ENCODE results near the gene TCL1A.

TCL1A gene

DNA sequence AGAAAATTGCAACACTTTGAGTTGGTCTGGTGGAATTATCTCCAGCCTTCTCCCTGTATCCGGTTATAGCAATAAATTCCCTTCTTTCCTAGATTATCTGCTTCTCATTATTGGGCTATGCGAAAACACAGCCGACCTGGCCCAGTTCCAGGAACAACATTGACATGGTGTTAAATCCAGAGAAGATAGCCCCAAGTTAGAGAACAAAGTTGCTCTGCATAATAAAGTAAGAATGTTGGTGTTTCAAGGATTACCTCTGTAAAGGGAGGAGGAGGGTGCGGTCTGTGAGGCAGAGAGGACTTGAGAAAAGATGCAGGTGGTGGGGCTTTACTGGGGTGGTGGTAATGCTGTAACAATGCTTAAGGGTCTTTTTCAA lies 12.1 kb downstream of the TCL1A start:
- no peaks in the 10 kb centered on the region for H3K9me3 ChIP-seq (replicated peaks in 1 of 2; ENCODE audit: control insufficient read depth in 2 of 2, insufficient read depth in 1 of 2, low read depth in 1 of 2, low read length in 2 of 2)
- no peaks in the 10 kb centered on the region for H3K4me1 ChIP-seq (ENCODE audit: control insufficient read depth in 2 of 2, insufficient read depth in 1 of 2, low read depth in 1 of 2, low read length in 2 of 2)
- no peak overlapping the region for H3K4me3 ChIP-seq (ENCODE audit: low read length in 2 of 2)
- no peaks in the 10 kb centered on the region for H3K79me1 ChIP-seq (ENCODE audit: low read depth, low read length)
- no peak overlapping the region for H3K18ac ChIP-seq (ENCODE audit: low read length)
- H3K27ac ChIP-seq (replicated peaks; ENCODE audit: low read length) = no peak overlapping the region
- no peak overlapping the region for H2AFZ ChIP-seq (ENCODE audit: low read length)
- H2BK12ac ChIP-seq (ENCODE audit: low read length) = no peak overlapping the region
- no CpG with 5 or more reads among the region's 4 CpGs for WGBS, 2 donors (ENCODE audit: extremely low coverage in 2 of 2, insufficient read length in 2 of 2, insufficient replicate concordance in 1 of 2)
- H3K9ac ChIP-seq (ENCODE audit: low read depth, low read length, poor library complexity) = no peak overlapping the region
- H2AK5ac ChIP-seq (ENCODE audit: low read depth, low read length) = no peak overlapping the region
- H2BK5ac ChIP-seq (ENCODE audit: low read length) = no peak overlapping the region
- H2BK15ac ChIP-seq (ENCODE audit: low read length) = no peak overlapping the region
- H3K27me3 ChIP-seq (ENCODE audit: control insufficient read depth in 3 of 3, insufficient read depth in 3 of 3, low read depth in 1 of 3, low read length in 3 of 3) = peaks cover 0 to 2% (median 0%) of the 10 kb centered on the region in 3 experiments
- H2BK120ac ChIP-seq (ENCODE audit: low read depth, low read length) = no peak overlapping the region
- no peak overlapping the region for H4K8ac ChIP-seq (ENCODE audit: low read depth, low read length)
- no peak overlapping the region for H3K23ac ChIP-seq (ENCODE audit: low read depth, low read length, poor library complexity)
- H4K91ac ChIP-seq (ENCODE audit: low read depth, low read length, poor library complexity) = no peak overlapping the region
- DNase-seq (ENCODE audit: low spot score) = no peak
- no peak overlapping the region for H3K14ac ChIP-seq (ENCODE audit: low read length)
- no peaks in the 10 kb centered on the region for H3K36me3 ChIP-seq (replicated peaks in 1 of 2; ENCODE audit: control insufficient read depth in 2 of 2, insufficient read depth in 2 of 2, low read length in 2 of 2)
- no peak overlapping the region for H3K4ac ChIP-seq (ENCODE audit: low read length)
- no peak overlapping the region for H3K4me2 ChIP-seq (ENCODE audit: insufficient read depth, low read length, poor library complexity, severe bottlenecking)

DNA sequence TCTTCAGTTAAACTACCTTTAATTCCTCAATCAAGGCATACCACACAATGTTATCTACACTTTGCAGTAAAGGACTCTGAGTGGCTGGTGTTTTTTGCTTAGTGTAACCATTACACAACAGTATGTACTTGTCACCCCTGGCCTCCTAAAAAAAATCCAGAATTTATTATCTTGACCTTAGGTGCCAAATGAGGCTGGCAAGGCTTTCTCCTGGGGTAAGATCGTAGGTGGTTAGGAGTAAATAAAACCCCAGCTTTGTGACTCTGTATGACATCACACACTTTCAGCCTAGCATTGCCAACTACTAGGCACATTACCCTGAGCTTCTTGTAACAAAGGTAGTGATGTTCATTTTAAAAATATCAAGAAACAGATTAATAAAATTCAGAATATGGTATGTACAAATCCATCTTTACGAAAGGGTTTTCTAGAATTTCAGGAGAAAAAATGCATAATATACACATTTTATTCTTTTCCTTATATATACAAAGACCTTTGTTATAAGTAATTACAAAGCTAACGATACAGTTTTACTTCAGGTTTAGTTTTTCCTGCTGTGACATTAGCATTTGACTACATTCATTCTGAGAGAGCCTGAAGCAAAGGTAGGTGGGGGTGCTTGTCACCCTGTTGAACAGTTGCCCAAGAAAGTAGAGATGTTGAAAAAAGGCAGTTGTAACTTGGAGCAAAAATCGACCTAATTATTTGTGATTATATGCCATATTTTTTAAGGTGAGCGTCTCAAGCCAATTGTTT lies 13.5 kb downstream of the TCL1A start:
- WGBS, 2 donors (ENCODE audit: extremely low coverage in 2 of 2, insufficient read length in 2 of 2, insufficient replicate concordance in 1 of 2) = no CpG with 5 or more reads among the region's 5 CpGs
- H3K9me3 ChIP-seq (replicated peaks in 1 of 2; ENCODE audit: control insufficient read depth in 2 of 2, insufficient read depth in 1 of 2, low read depth in 1 of 2, low read length in 2 of 2) = no peaks in the 10 kb centered on the region

DNA sequence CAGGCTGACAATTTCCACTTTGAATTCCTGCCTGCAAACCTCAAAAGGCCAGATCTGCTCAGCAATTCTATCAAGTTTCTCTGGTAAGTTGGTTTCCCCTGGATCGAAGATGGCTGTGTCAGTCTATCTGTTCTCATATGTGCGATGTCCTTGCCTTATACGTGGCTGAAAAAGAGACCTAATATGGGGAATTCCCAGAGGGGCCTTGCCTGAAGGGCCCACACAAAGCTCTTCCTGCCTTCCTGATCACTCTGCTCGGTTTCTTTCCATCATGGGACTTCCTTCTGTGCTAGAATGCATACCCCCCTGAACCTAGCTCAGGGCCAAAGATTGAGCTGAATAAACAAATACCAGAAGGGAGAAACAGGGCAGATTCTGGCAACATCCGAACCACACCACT lies 14.5 kb downstream of the TCL1A start:
- Histone ChIP-seq H3K23ac (ENCODE audit: low read depth, low read length, poor library complexity) (no peak overlapping the region), H2BK15ac (ENCODE audit: low read length) (no peak overlapping the region), H3K27me3 (ENCODE audit: control insufficient read depth in 3 of 3, insufficient read depth in 3 of 3, low read depth in 1 of 3, low read length in 3 of 3) (peaks cover 0 to 2% (median 0%) of the 10 kb centered on the region in 3 experiments), H3K4me3 (ENCODE audit: low read length in 2 of 2) (no peak overlapping the region), H3K18ac (ENCODE audit: low read length) (no peak overlapping the region), H3K27ac (replicated peaks; ENCODE audit: low read length) (no peak overlapping the region), H3K14ac (ENCODE audit: low read length) (no peak overlapping the region), H2AFZ (ENCODE audit: low read length) (no peak overlapping the region), H3K9me3 (replicated peaks in 1 of 2; ENCODE audit: control insufficient read depth in 2 of 2, insufficient read depth in 1 of 2, low read depth in 1 of 2, low read length in 2 of 2) (no peaks in the 10 kb centered on the region), H4K91ac (ENCODE audit: low read depth, low read length, poor library complexity) (no peak overlapping the region), H3K9ac (ENCODE audit: low read depth, low read length, poor library complexity) (no peak overlapping the region), H4K8ac (ENCODE audit: low read depth, low read length) (no peak overlapping the region), H3K4ac (ENCODE audit: low read length) (no peak overlapping the region), H2BK120ac (ENCODE audit: low read depth, low read length) (no peak overlapping the region), H3K4me2 (ENCODE audit: insufficient read depth, low read length, poor library complexity, severe bottlenecking) (no peak overlapping the region), H2BK12ac (ENCODE audit: low read length) (no peak overlapping the region), H2AK5ac (ENCODE audit: low read depth, low read length) (no peak overlapping the region), H3K79me1 (ENCODE audit: low read depth, low read length) (no peaks in the 10 kb centered on the region), H3K4me1 (ENCODE audit: control insufficient read depth in 2 of 2, insufficient read depth in 1 of 2, low read depth in 1 of 2, low read length in 2 of 2) (no peaks in the 10 kb centered on the region), H2BK5ac (ENCODE audit: low read length) (no peak overlapping the region), H3K36me3 (replicated peaks in 1 of 2; ENCODE audit: control insufficient read depth in 2 of 2, insufficient read depth in 2 of 2, low read length in 2 of 2) (no peaks in the 10 kb centered on the region)
- WGBS, 2 donors (ENCODE audit: extremely low coverage in 2 of 2, insufficient read length in 2 of 2, insufficient replicate concordance in 1 of 2) = no CpG with 5 or more reads among the region's 5 CpGs
- DNase-seq (ENCODE audit: low spot score) = no peak

More for the DNA sequence above, 13.5 kb downstream of the TCL1A start:
- no peak overlapping the region for H4K8ac ChIP-seq (ENCODE audit: low read depth, low read length)
- no peak overlapping the region for H2BK5ac ChIP-seq (ENCODE audit: low read length)
- H3K14ac ChIP-seq (ENCODE audit: low read length) = no peak overlapping the region
- no peak overlapping the region for H3K4ac ChIP-seq (ENCODE audit: low read length)
- DNase-seq (ENCODE audit: low spot score) = no peak
- no peak overlapping the region for H2AK5ac ChIP-seq (ENCODE audit: low read depth, low read length)
- H3K4me2 ChIP-seq (ENCODE audit: insufficient read depth, low read length, poor library complexity, severe bottlenecking) = no peak overlapping the region
- no peak overlapping the region for H3K18ac ChIP-seq (ENCODE audit: low read length)
- no peaks in the 10 kb centered on the region for H3K36me3 ChIP-seq (replicated peaks in 1 of 2; ENCODE audit: control insufficient read depth in 2 of 2, insufficient read depth in 2 of 2, low read length in 2 of 2)
- no peak overlapping the region for H3K23ac ChIP-seq (ENCODE audit: low read depth, low read length, poor library complexity)
- no peak overlapping the region for H2BK120ac ChIP-seq (ENCODE audit: low read depth, low read length)
- H3K79me1 ChIP-seq (ENCODE audit: low read depth, low read length) = no peaks in the 10 kb centered on the region
- no peak overlapping the region for H2BK12ac ChIP-seq (ENCODE audit: low read length)
- H4K91ac ChIP-seq (ENCODE audit: low read depth, low read length, poor library complexity) = no peak overlapping the region
- no peak overlapping the region for H2AFZ ChIP-seq (ENCODE audit: low read length)
- peaks cover 0 to 2% (median 0%) of the 10 kb centered on the region in 3 experiments for H3K27me3 ChIP-seq (ENCODE audit: control insufficient read depth in 3 of 3, insufficient read depth in 3 of 3, low read depth in 1 of 3, low read length in 3 of 3)
- H3K4me1 ChIP-seq (ENCODE audit: control insufficient read depth in 2 of 2, insufficient read depth in 1 of 2, low read depth in 1 of 2, low read length in 2 of 2) = no peaks in the 10 kb centered on the region
- H3K27ac ChIP-seq (replicated peaks; ENCODE audit: low read length) = no peak overlapping the region
- no peak overlapping the region for H2BK15ac ChIP-seq (ENCODE audit: low read length)
- H3K4me3 ChIP-seq (ENCODE audit: low read length in 2 of 2) = no peak overlapping the region
- no peak overlapping the region for H3K9ac ChIP-seq (ENCODE audit: low read depth, low read length, poor library complexity)

DNA sequence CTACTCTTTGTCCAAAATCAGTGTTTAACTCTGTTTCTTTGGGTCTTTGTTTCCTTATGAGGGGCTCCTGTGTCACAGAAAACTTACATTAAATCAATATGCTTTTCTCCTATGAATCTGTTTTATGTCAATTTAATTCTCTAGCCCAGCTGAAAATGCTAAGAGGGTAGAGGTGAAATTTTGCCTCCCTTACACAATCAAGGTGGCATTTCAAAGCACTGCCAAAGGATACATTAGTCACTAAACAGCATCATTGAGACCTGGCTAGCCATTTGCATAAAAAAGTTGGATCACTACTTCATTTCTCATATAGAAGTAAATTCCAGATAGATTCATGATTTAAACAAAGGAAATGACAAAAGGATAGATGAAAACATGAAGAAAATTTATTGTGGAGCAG lies 15.6 kb downstream of the TCL1A start:
- Histone ChIP-seq H3K9ac (ENCODE audit: low read depth, low read length, poor library complexity) (no peak overlapping the region), H3K4me2 (ENCODE audit: insufficient read depth, low read length, poor library complexity, severe bottlenecking) (no peak overlapping the region), H2BK120ac (ENCODE audit: low read depth, low read length) (no peak overlapping the region), H3K4me1 (ENCODE audit: control insufficient read depth in 2 of 2, insufficient read depth in 1 of 2, low read depth in 1 of 2, low read length in 2 of 2) (no peaks in the 10 kb centered on the region), H3K18ac (ENCODE audit: low read length) (no peak overlapping the region), H4K91ac (ENCODE audit: low read depth, low read length, poor library complexity) (no peak overlapping the region), H3K23ac (ENCODE audit: low read depth, low read length, poor library complexity) (no peak overlapping the region), H3K36me3 (replicated peaks in 1 of 2; ENCODE audit: control insufficient read depth in 2 of 2, insufficient read depth in 2 of 2, low read length in 2 of 2) (no peaks in the 10 kb centered on the region), H3K9me3 (replicated peaks in 1 of 2; ENCODE audit: control insufficient read depth in 2 of 2, insufficient read depth in 1 of 2, low read depth in 1 of 2, low read length in 2 of 2) (no peaks in the 10 kb centered on the region), H3K14ac (ENCODE audit: low read length) (no peak overlapping the region), H3K27me3 (ENCODE audit: control insufficient read depth in 3 of 3, insufficient read depth in 3 of 3, low read depth in 1 of 3, low read length in 3 of 3) (peaks cover 0 to 2% (median 0%) of the 10 kb centered on the region in 3 experiments), H3K79me1 (ENCODE audit: low read depth, low read length) (no peaks in the 10 kb centered on the region), H2AK5ac (ENCODE audit: low read depth, low read length) (no peak overlapping the region), H2BK15ac (ENCODE audit: low read length) (no peak overlapping the region), H4K8ac (ENCODE audit: low read depth, low read length) (no peak overlapping the region), H2AFZ (ENCODE audit: low read length) (no peak overlapping the region), H3K4ac (ENCODE audit: low read length) (no peak overlapping the region), H2BK5ac (ENCODE audit: low read length) (no peak overlapping the region), H3K4me3 (ENCODE audit: low read length in 2 of 2) (no peak overlapping the region), H3K27ac (replicated peaks; ENCODE audit: low read length) (no peak overlapping the region), H2BK12ac (ENCODE audit: low read length) (no peak overlapping the region)
- no peak for DNase-seq (ENCODE audit: low spot score)

Data from neuronal stem cell (in vitro differentiated cells).